Heart left ventricle (tissue), 16 donors: ENCODE data around the gene FCHSD1. TPM values are rescaled to one million over a fixed set of nuclear protein-coding genes. Genes with fewer than 3 reads are reported as not detected.

ENCODE experiments used
- ATAC-seq, 4 donors: fragments of 200-7000 bp; cut with Tn5 transposase; one replicate each; pipeline ENCODE4 v1.9.1; 2020 to 2022; ENCODE audit warnings: moderate library complexity in 4 of 4, mild to moderate bottlenecking in 3 of 4, moderate number of reproducible peaks in 1 of 4
- DNase-seq, 5 donors: peaks; one replicate each; pipeline ENCODE4 v3.0.0-alpha.2; 2020
- H3K27ac ChIP-seq, 12 donors: fragments of 200-600 bp; sonication (generic) in 4 of 12; one replicate each; pipeline versions ENCODE4 v1.5.0 to v1.8.0; 2016 to 2022; ENCODE audit warnings: mild to moderate bottlenecking in 2 of 12
- H3K27me3 ChIP-seq, 9 donors: fragments of 200-600 bp; sonication (generic) in 2 of 9; one replicate each; pipeline versions ENCODE4 v1.5.1 to v1.8.0; 2016 to 2022; ENCODE audit warnings: mild to moderate bottlenecking in 3 of 9
- H3K36me3 ChIP-seq, 9 donors: fragments of 200-600 bp; sonication (generic) in 2 of 9; one replicate each; pipeline versions ENCODE4 v1.5.0 to v1.8.0; 2018 to 2022; ENCODE audit warnings: mild to moderate bottlenecking in 2 of 9
- H3K4me1 ChIP-seq, 12 donors: fragments of 200-600 bp; sonication (generic) in 4 of 12; one replicate each; pipeline versions ENCODE4 v1.5.0 to v1.8.0; 2016 to 2022; ENCODE audit warnings: mild to moderate bottlenecking in 3 of 12
- H3K4me3 ChIP-seq, 12 donors: fragments of 200-600 bp; sonication (generic) in 4 of 12; one replicate each; pipeline versions ENCODE4 v1.5.0 to v1.8.0; 2017 to 2022; ENCODE audit warnings: mild to moderate bottlenecking in 9 of 12, moderate library complexity in 4 of 12
- H3K9me3 ChIP-seq, 12 donors: fragments of 200-600 bp; sonication (generic) in 4 of 12; one replicate each; pipeline versions ENCODE4 v1.5.0 to v1.8.0; 2016 to 2022; ENCODE audit warnings: mild to moderate bottlenecking in 1 of 12
- CTCF ChIP-seq, 12 donors: fragments of 200-600 bp; sonication (generic) in 4 of 12; IDR thresholded peaks; one replicate each; pipeline versions ENCODE4 v1.5.0 to v1.8.0; 2018 to 2022; ENCODE audit warnings: antibody characterized with exemption in 12 of 12, mild to moderate bottlenecking in 5 of 12
- POLR2A ChIP-seq, 2 donors: fragments of 450-650 bp; IDR thresholded peaks; one replicate each; pipeline ENCODE4 v1.6.1; 2017; ENCODE audit warnings: antibody characterized with exemption in 2 of 2, mild to moderate bottlenecking in 2 of 2, moderate library complexity in 2 of 2
- WGBS, 4 donors: extraction: QIAGEN DNeasy Blood & Tissue Kit in 2 of 4; methylation state at CpG; one replicate each; pipeline versions ENCODE4 v1.1.5 to v1.1.7; 2013 to 2018; 5-methylcytosine and 5-hydroxymethylcytosine counted together
- intact Hi-C, 10 donors: fragments of 100-400 bp; cut with DNase I; formaldehyde crosslinking; loops; one replicate each; pipeline versions ENCODE4 v1.11.1 to v1.14.2; 2022
- long read RNA-seq, 3 donors: library from polyadenylated mRNA; unstranded; transcript quantifications; one replicate each; pipeline ENCODE4 v2.0.0, GENCODE V29; 2020 to 2021
- polyA plus RNA-seq, 2 donors: library from polyadenylated mRNA; stranded (reverse); fragments of 200-250 nt; gene quantifications; one replicate each; pipeline ENCODE4 v1.2.3, GENCODE V29; 2013
- total RNA-seq, 9 donors: library from RNA; depleted of rRNA in 2 of 9; stranded (reverse); fragments of >200 nt in 2 of 9; fragmentation: NEBNext Ultra II Directional in 3 of 9; extraction: Animal tissue kit (Norgen Biotek cat#: 25700) in 3 of 9; gene quantifications; one replicate each; pipeline versions ENCODE4 v1.1.0 to v1.2.4, GENCODE V29; 2016 to 2023
- donor health status: ischemic (EF 13 %, LVEDD 7.1; RV severe dilation, severe dysfunction).
- donor health status: healthy with polysubstance abuse.
- donor health status: DM: no; HTN: yes; CAD: no.
- donor health status: DM: no; HTN: no; CAD: no.
- donor health status: ischemic (EF 25% LVEDD 6.9; RV normal size, moderate dysfunction).
- donor health status: ischemic (EF 25% LVEDD 5.7; RV mildly dilated, moderate dysfunction).
- donor health status: healthy.
- donor health status: DM: yes; HTN: yes; CAD: no.
- donor health status: ischemic (EF 35%, LVEDD 5.7; RV mildly dilated, moderate dysfunction).
- donor health status: nonischemic (EF 11% LVEDD 7.7; RV severe dilation, severe dysfunction).
- donor health status: DM: yes; HTN: yes; CAD: no.
- donor health status: PGD.
- donor health status: ischemic (EF 29% LVEDD 5.4; RV normal size, mild dysfunction).
- donor health status: nonischemic (EF 23%, LVEDD 6.1; RV moderate dilation, normal function).

Gene FCHSD1
- total RNA-seq (1 to 10 TPM; 1.2 to 8.8 (median 2.3) TPM), polyA plus RNA-seq (1 to 10 TPM; 2.5 to 2.9 TPM)
- long read RNA-seq, donor 1, partial matches to known transcripts: 0 of 1 reads
- long read RNA-seq, donor 1, other reads (novel, unspliced or antisense): 1 of 1 reads
- long read RNA-seq, donor 2, partial matches to known transcripts: 1 of 5 reads
- long read RNA-seq, donor 2, other reads (novel, unspliced or antisense): 4 of 5 reads
- long read RNA-seq, donor 3, partial matches to known transcripts: 1 of 2 reads
- long read RNA-seq, donor 3, other reads (novel, unspliced or antisense): 1 of 2 reads

- no peaks in the 10 kb centered on the region for H3K9me3 ChIP-seq
- peak in 4 of 12 donors; percentile 16 to 41 (median 36) for TF ChIP-seq CTCF (IDR thresholded peaks at IDR 0.05)
- peak in 1 of 2 donors; percentile 26 for TF ChIP-seq POLR2A (IDR thresholded peaks at IDR 0.05)
- H3K4me3 ChIP-seq: peak within 1 kb of the TSS; percentile 38 to 74 (median 61)
- peak; percentile 83 to 96 (median 92) for ATAC-seq
- H3K27me3 ChIP-seq: no peaks in the 10 kb centered on the region
- H3K36me3 ChIP-seq: peaks cover 0 to 44% (median 20%) of the 10 kb centered on the region in 9 donors
- peaks cover 0 to 18% (median 11%) of the 10 kb centered on the region in 12 donors for H3K4me1 ChIP-seq
- H3K27ac ChIP-seq: peak within 1 kb of the TSS in 7 of 12 donors; percentile 6 to 58 (median 43)
- peak; percentile 88 to 94 (median 89) for DNase-seq
- WGBS, 4 donors: 6 to 16% (median 9%) methylated on average over 15 to 50 of the region's 50 CpGs
- intact Hi-C loops: no loop called here
Measured at GRCh38 chr5:141650851-141651727, at the start of gene FCHSD1. Gene FCHSD1 (minus strand): TSS chr5:141651418. CDS start chr5:141651368, 50 bp downstream.

GRCh38 chr5:141697586-141697985 is 46.4 kb upstream of the FCHSD1 start:
- intact Hi-C loops: loop anchor here in 3 of 10 donors (5.0 to 10.0 kb wide), 2 partner anchors 115 to 447 kb away; no protein-coding TSS in a partner anchor
- no peak for TF ChIP-seq POLR2A (IDR thresholded peaks at IDR 0.05)
- no peak for TF ChIP-seq CTCF (IDR thresholded peaks at IDR 0.05)

GRCh38 chr5:141696431-141696830 is 45.2 kb upstream of the FCHSD1 start:
- DNase-seq (no peak), ATAC-seq (no peak)
- Histone ChIP-seq H3K27ac (no peak overlapping the region), H3K4me1 (peaks cover 0 to 28% (median 11%) of the 10 kb centered on the region in 12 donors), H3K36me3 (no peaks in the 10 kb centered on the region), H3K27me3 (peaks cover 0 to 27% (median 7%) of the 10 kb centered on the region in 9 donors), H3K9me3 (no peaks in the 10 kb centered on the region), H3K4me3 (no peak overlapping the region)
- no peak for TF ChIP-seq CTCF (IDR thresholded peaks at IDR 0.05)
- no peak for TF ChIP-seq POLR2A (IDR thresholded peaks at IDR 0.05)
- 86 to 96% (median 88%) methylated on average over 2 of the region's 2 CpGs for whole genome bisulfite sequencing, 4 donors
- intact Hi-C loops: loop anchor here in 3 of 10 donors (5.0 to 10.0 kb wide), 2 partner anchors 116 to 448 kb away; no protein-coding TSS in a partner anchor

More at GRCh38 chr5:141697586-141697985, 46.4 kb upstream of the FCHSD1 start:
- Histone ChIP-seq H3K27ac (no peak overlapping the region), H3K4me1 (peaks cover 0 to 30% (median 14%) of the 10 kb centered on the region in 12 donors), H3K4me3 (no peak overlapping the region), H3K36me3 (no peaks in the 10 kb centered on the region), H3K9me3 (no peaks in the 10 kb centered on the region), H3K27me3 (peaks cover 0 to 28% (median 17%) of the 10 kb centered on the region in 9 donors)
- no peak for ATAC-seq
- no peak for DNase-seq
- WGBS, 4 donors: 93 to 100% (median 97%) methylated on average over 3 of the region's 3 CpGs
